ENCODE results near the gene ANKRD13D.

DNA sequence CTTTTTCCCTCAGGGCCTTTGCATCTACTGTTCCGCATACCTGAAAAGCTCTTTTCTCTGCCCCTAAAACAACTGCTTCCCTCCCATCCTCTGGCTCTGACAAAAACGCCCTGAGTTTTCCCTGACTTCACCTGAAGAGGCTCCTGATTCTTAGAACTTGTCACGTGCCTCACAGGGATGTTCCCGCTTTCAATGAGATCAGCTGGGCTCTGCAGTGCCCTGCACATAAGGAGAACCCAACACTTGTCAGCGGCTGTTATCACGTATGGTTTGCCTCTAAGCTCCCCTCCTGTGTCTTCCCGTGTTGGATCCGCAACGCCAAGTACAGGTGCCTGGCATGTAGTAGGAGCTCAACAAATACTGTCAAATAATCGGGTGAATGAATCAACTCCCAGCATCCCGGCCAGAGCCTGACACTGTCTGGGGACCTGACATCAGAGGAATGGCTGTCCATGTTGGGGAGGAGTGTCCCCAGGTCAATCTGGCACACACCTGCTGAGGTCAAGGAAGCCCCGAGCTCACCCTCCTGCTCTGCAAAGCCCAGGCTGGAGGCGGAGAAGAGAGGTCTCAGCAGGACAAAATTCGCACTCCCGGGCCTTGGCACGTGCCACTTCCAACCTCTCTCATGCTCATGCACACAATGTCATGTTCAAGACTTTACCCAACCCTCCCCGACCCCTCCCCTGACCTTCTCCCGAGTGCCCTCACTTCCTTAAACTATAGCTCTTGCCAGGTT lies 27.0 kb upstream of the ANKRD13D start:
- TF ChIP-seq, protein P1, sequence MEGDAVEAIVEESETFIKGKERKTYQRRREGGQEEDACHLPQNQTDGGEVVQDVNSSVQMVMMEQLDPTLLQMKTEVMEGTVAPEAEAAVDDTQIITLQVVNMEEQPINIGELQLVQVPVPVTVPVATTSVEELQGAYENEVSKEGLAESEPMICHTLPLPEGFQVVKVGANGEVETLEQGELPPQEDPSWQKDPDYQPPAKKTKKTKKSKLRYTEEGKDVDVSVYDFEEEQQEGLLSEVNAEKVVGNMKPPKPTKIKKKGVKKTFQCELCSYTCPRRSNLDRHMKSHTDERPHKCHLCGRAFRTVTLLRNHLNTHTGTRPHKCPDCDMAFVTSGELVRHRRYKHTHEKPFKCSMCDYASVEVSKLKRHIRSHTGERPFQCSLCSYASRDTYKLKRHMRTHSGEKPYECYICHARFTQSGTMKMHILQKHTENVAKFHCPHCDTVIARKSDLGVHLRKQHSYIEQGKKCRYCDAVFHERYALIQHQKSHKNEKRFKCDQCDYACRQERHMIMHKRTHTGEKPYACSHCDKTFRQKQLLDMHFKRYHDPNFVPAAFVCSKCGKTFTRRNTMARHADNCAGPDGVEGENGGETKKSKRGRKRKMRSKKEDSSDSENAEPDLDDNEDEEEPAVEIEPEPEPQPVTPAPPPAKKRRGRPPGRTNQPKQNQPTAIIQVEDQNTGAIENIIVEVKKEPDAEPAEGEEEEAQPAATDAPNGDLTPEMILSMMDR (IDR thresholded peaks at IDR 0.05) = no peak
- no peak for TF ChIP-seq POLR2A (IDR thresholded peaks at IDR 0.05)
